K562 (cell line): ENCODE measurements around the gene EMC1. TPM values are rescaled to one million over a fixed set of nuclear protein-coding genes. Genes with fewer than 3 reads are reported as not detected.

ENCODE experiments used
- ATF6 ChIP-seq: sonication (generic); formaldehyde crosslinking; IDR thresholded peaks from 2 replicates; pipeline ENCODE4 v1.4.0; 2020; ENCODE audit warnings: mild to moderate bottlenecking, missing genetic modification reagents
- CC2D1A ChIP-seq: fragments of 450-650 bp; IDR thresholded peaks from 2 replicates; pipeline ENCODE4 v1.6.1; 2017; ENCODE audit warnings: mild to moderate bottlenecking
- E2F3 ChIP-seq: fragments of 250-450 bp; sonication (Bioruptor Pico); IDR thresholded peaks from 2 replicates; pipeline ENCODE4 v1.4.0; 2020; ENCODE audit warnings: mild to moderate bottlenecking
- ERF ChIP-seq: fragments of 450-650 bp; formaldehyde crosslinking; IDR thresholded peaks from 2 replicates; pipeline ENCODE4 v1.4.0; 2020; ENCODE audit warnings: mild to moderate bottlenecking, mixed read lengths
- FOSL1 ChIP-seq: fragments of 200-800 bp; sonication (Bioruptor generic); conservative IDR thresholded peaks from 2 replicates; pipeline ENCODE4 v1.6.1; 2016; ENCODE audit warnings: missing genetic modification characterization, missing compliant biosample characterization
- GTF2F1 ChIP-seq: IDR thresholded peaks from 2 replicates; pipeline ENCODE4 v1.6.1; 2011; ENCODE audit warnings: low read depth, low read length, improper control_type of control experiment
- ILK ChIP-seq: fragments of 450-650 bp; IDR thresholded peaks from 2 replicates; pipeline ENCODE4 v1.6.1; 2016; ENCODE audit warnings: missing genetic modification characterization, low read depth, mild to moderate bottlenecking, missing compliant biosample characterization, moderate library complexity, borderline replicate concordance
- KLF16 ChIP-seq: IDR thresholded peaks from 2 replicates; pipeline ENCODE4 v1.6.1; 2016; ENCODE audit warnings: antibody characterized with exemption
- MAFF ChIP-seq: IDR thresholded peaks from 2 replicates; pipeline ENCODE4 v1.6.1; 2012; ENCODE audit warnings: low read length, improper control_type of control experiment
- MED1 ChIP-seq: sonication (generic); formaldehyde crosslinking; IDR thresholded peaks from 2 replicates; pipeline ENCODE4 v1.8.1; 2023; ENCODE audit warnings: missing genetic modification reagents, borderline replicate concordance
- NCOA2 ChIP-seq, 2 experiments: fragments of 450-650 bp; IDR thresholded peaks; 2 replicates each; pipeline ENCODE4 v1.6.1; 2018; ENCODE audit warnings: mild to moderate bottlenecking in 2 of 2, moderate library complexity in 1 of 2; ENCODE audit not compliant: partially characterized antibody in 2 of 2
- NFE2 ChIP-seq: IDR thresholded peaks from 2 replicates; pipeline ENCODE4 v1.6.1; 2014; ENCODE audit warnings: antibody characterized with exemption, low read depth
- SPI1 ChIP-seq: IDR thresholded peaks from 2 replicates; pipeline ENCODE4 v1.6.1; 2011; ENCODE audit warnings: low read depth, low read length, control low read depth, borderline replicate concordance
- TRIM24 ChIP-seq, 2 experiments: fragments of 450-650 bp; IDR thresholded peaks; 2 replicates each; pipeline ENCODE4 v1.6.1; 2016
- YY1 ChIP-seq, 3 experiments: IDR thresholded peaks; 2 replicates each; pipeline ENCODE4 v1.6.1; 2011; ENCODE audit warnings: low read length in 2 of 3, mild to moderate bottlenecking in 2 of 3, moderate library complexity in 2 of 3, borderline replicate concordance in 1 of 3, control low read depth in 1 of 3, low read depth in 1 of 3; ENCODE audit not compliant: insufficient read depth in 3 of 3, insufficient replicate concordance in 2 of 3, control insufficient read depth in 1 of 3, insufficient read length in 1 of 3; ENCODE audit errors: extremely low read depth in 1 of 3
- ZFP36 ChIP-seq: fragments of 150-350 bp; IDR thresholded peaks from 2 replicates; pipeline ENCODE4 v1.6.1; 2018; ENCODE audit warnings: low read length, low read depth; ENCODE audit not compliant: partially characterized antibody
- ZNF507 ChIP-seq: conservative IDR thresholded peaks from 2 replicates; pipeline ENCODE4 v1.6.1; 2017; ENCODE audit warnings: missing genetic modification characterization, missing compliant biosample characterization
- polyA plus RNA-seq, 8 experiments: library from polyadenylated mRNA; depleted of rRNA in 4 of 8; stranded (reverse) in 5 of 8; unstranded in 3 of 8; fragments of >200 nt; fragmentation: Nextera tagmentation in 2 of 8; fragmentation: Illumina TruSeq in 1 of 8; extraction: Ambion mirVana in 2 of 8; extraction: Trizol in 1 of 8; gene quantifications; 2 replicates each; pipeline versions ENCODE4 v1.2.1 to v1.2.3, GENCODE V29; 2011 to 2014; ENCODE audit warnings: inconsistent platforms in 1 of 8, missing spikeins in 1 of 8
- total RNA-seq, 7 experiments: library from RNA; depleted of rRNA in 6 of 7; stranded (reverse); fragments of >200 nt in 6 of 7; fragmentation: Illumina TruSeq in 2 of 7; extraction: Trizol in 2 of 7; gene quantifications; 2 replicates each; pipeline versions ENCODE4 v1.2.1 to v1.2.3, GENCODE V29; 2011 to 2021; ENCODE audit warnings: low replicate concordance in 1 of 7
- TF ChIP-seq, protein P1 (sequence below): fragments of 450-650 bp; formaldehyde crosslinking; conservative IDR thresholded peaks from 2 replicates; pipeline ENCODE4 v1.4.0; 2022; ENCODE audit warnings: mild to moderate bottlenecking, missing genetic modification characterization
- TF ChIP-seq, protein P2 (sequence below), 2 experiments: IDR thresholded peaks; 2 replicates each; pipeline ENCODE4 v1.6.1; 2011; ENCODE audit warnings: borderline replicate concordance in 1 of 2, control low read depth in 1 of 2, low read depth in 1 of 2, low read length in 1 of 2, mild to moderate bottlenecking in 1 of 2, mixed read lengths in 1 of 2, moderate library complexity in 1 of 2; ENCODE audit not compliant: insufficient read depth in 1 of 2, insufficient read length in 1 of 2, poor library complexity in 1 of 2, severe bottlenecking in 1 of 2; ENCODE audit errors: extremely low read depth in 1 of 2
- TF ChIP-seq, protein P3 (sequence below): sonication (generic); formaldehyde crosslinking; IDR thresholded peaks from 2 replicates; pipeline ENCODE4 v1.8.1; 2023; ENCODE audit warnings: mild to moderate bottlenecking, missing genetic modification reagents

EMC1 gene
- total and polyA plus RNA-seq, 9 of the 15 experiments (the other 6 are each of a cell fraction or from before 2014, with no cell fraction given): 17.8 to 88.2 (median 37.4) TPM

DNA sequence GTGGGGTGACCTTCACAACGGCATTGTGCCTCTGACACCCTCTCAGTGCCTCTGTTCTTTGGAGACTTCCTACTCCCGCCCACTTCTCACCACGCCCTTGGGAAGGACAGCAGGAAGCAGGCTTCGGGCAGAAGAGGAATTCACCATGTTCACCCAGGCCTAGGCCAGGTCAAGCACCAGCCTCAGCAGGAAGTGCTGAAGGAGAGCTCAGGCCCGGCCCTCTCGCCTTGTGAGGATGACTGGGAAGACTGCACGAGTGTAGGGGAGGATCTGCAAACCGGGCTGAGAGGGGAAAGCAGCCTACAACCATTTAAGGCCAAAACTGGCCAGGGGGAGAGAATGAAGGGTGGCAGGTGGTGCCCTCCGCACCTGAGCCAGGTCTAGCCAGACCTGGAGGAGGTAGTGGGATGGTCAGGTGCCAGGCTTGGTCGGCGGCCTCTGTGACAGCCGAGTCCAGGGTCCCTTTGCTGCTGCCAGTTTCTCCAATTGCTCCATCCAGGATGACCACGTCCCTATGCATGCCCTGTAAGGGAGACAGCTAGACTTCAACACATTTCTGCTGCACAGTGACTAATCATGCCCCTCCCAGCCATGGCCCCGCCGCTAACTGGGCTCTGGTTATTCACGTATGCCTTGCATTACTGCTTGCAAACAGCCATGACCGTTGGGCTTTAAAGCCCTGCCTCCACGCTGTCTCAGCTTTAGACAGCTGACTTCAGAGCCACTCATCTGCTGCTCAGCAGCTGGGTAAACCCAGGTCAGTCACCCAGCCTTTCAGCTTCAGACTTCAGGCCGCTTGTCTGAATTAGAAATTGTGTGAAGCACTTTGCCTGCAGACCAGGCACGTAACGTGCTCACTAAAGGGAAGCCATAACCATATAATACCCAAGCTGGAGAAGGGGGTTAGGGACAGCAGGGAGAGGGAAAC lies 9.2 kb upstream of the EMC1 start (continued):
- TF ChIP-seq, protein P1, sequence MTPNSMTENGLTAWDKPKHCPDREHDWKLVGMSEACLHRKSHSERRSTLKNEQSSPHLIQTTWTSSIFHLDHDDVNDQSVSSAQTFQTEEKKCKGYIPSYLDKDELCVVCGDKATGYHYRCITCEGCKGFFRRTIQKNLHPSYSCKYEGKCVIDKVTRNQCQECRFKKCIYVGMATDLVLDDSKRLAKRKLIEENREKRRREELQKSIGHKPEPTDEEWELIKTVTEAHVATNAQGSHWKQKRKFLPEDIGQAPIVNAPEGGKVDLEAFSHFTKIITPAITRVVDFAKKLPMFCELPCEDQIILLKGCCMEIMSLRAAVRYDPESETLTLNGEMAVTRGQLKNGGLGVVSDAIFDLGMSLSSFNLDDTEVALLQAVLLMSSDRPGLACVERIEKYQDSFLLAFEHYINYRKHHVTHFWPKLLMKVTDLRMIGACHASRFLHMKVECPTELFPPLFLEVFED (CRISPR knock-in tag): no peak
- TF ChIP-seq ATF6 (CRISPR knock-in tag): no peak
- no peak for TF ChIP-seq MAFF
- TF ChIP-seq ZNF507 (tag): no peak
- peak in 1 of 3 experiments; percentile 12 for TF ChIP-seq YY1 (IDR thresholded peaks at IDR 0.05; ENCODE audit: borderline replicate concordance in 1 of 3, control insufficient read depth in 1 of 3, extremely low read depth in 1 of 3, insufficient read depth in 3 of 3, insufficient read length in 1 of 3, insufficient replicate concordance in 2 of 3, low read depth in 1 of 3, low read length in 2 of 3)
- no peak for TF ChIP-seq GTF2F1
- no peak for TF ChIP-seq E2F3 (CRISPR knock-in tag)
- TF ChIP-seq MED1: no peak
- TF ChIP-seq NFE2: no peak
- TF ChIP-seq CC2D1A: no peak
- no peak for TF ChIP-seq KLF16
- TF ChIP-seq, protein P2, sequence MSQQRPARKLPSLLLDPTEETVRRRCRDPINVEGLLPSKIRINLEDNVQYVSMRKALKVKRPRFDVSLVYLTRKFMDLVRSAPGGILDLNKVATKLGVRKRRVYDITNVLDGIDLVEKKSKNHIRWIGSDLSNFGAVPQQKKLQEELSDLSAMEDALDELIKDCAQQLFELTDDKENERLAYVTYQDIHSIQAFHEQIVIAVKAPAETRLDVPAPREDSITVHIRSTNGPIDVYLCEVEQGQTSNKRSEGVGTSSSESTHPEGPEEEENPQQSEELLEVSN (IDR thresholded peaks at IDR 0.05; ENCODE audit: borderline replicate concordance in 1 of 2, extremely low read depth in 1 of 2, insufficient read depth in 1 of 2, insufficient read length in 1 of 2, low read depth in 1 of 2, low read length in 1 of 2, poor library complexity in 1 of 2, severe bottlenecking in 1 of 2): no peak
- TF ChIP-seq ILK (tag): no peak
- no peak for TF ChIP-seq FOSL1 (tag)
- TF ChIP-seq, protein P3, sequence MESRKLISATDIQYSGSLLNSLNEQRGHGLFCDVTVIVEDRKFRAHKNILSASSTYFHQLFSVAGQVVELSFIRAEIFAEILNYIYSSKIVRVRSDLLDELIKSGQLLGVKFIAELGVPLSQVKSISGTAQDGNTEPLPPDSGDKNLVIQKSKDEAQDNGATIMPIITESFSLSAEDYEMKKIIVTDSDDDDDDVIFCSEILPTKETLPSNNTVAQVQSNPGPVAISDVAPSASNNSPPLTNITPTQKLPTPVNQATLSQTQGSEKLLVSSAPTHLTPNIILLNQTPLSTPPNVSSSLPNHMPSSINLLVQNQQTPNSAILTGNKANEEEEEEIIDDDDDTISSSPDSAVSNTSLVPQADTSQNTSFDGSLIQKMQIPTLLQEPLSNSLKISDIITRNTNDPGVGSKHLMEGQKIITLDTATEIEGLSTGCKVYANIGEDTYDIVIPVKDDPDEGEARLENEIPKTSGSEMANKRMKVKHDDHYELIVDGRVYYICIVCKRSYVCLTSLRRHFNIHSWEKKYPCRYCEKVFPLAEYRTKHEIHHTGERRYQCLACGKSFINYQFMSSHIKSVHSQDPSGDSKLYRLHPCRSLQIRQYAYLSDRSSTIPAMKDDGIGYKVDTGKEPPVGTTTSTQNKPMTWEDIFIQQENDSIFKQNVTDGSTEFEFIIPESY (CRISPR knock-in tag): peak; percentile 95
- no peak for TF ChIP-seq NCOA2 (IDR thresholded peaks at IDR 0.05; ENCODE audit: partially characterized antibody in 2 of 2)
- TF ChIP-seq TRIM24 (IDR thresholded peaks at IDR 0.05): no peak
- TF ChIP-seq SPI1: no peak
- TF ChIP-seq ZFP36: no peak
- TF ChIP-seq ERF (CRISPR knock-in tag): no peak
